RWPE2 (cell line): ENCODE results near the gene NF1.

ENCODE experiments used
- ATAC-seq: fragments of 200-7000 bp; cut with Tn5 transposase; 3 replicates; pipeline ENCODE4 v1.9.1; 2021; ENCODE audit warnings: low read depth
- DNase-seq: peaks from one replicate; pipeline ENCODE4 v3.0.0-alpha.2; 2020; ENCODE audit warnings: low spot score
- H3K27ac ChIP-seq: fragments of 450-650 bp; 2 replicates; pipeline ENCODE4 v1.5.1; 2017; ENCODE audit warnings: mild to moderate bottlenecking; ENCODE audit not compliant: poor library complexity, severe bottlenecking
- H3K27me3 ChIP-seq: fragments of 250-450 bp; sonication (Bioruptor Pico); 2 replicates; pipeline ENCODE4 v1.5.1; 2021; ENCODE audit warnings: mild to moderate bottlenecking, moderate library complexity; ENCODE audit not compliant: insufficient read depth, poor library complexity, severe bottlenecking
- H3K36me3 ChIP-seq: fragments of 250-450 bp; sonication (Bioruptor Pico); 2 replicates; pipeline ENCODE4 v1.5.1; 2020; ENCODE audit warnings: low read depth, mild to moderate bottlenecking, moderate library complexity
- H3K4me1 ChIP-seq: fragments of 250-450 bp; sonication (Bioruptor Pico); 2 replicates; pipeline ENCODE4 v1.5.1; 2021; ENCODE audit warnings: mild to moderate bottlenecking, moderate library complexity; ENCODE audit not compliant: insufficient read depth, poor library complexity, severe bottlenecking
- H3K4me3 ChIP-seq: fragments of 250-450 bp; sonication (Bioruptor Pico); 2 replicates; pipeline ENCODE4 v1.5.1; 2021; ENCODE audit warnings: mild to moderate bottlenecking, moderate library complexity; ENCODE audit not compliant: severe bottlenecking
- H3K9me3 ChIP-seq: fragments of 250-450 bp; sonication (Bioruptor Pico); 2 replicates; pipeline ENCODE4 v1.5.1; 2021; ENCODE audit warnings: mild to moderate bottlenecking, moderate library complexity; ENCODE audit not compliant: severe bottlenecking
- TF ChIP-seq, protein P1 (sequence below): fragments of 450-650 bp; IDR thresholded peaks from one replicate; pipeline ENCODE4 v1.5.1; 2017; ENCODE audit warnings: mild to moderate bottlenecking, moderate library complexity; ENCODE audit not compliant: poor library complexity, severe bottlenecking

The NF1 gene

DNA sequence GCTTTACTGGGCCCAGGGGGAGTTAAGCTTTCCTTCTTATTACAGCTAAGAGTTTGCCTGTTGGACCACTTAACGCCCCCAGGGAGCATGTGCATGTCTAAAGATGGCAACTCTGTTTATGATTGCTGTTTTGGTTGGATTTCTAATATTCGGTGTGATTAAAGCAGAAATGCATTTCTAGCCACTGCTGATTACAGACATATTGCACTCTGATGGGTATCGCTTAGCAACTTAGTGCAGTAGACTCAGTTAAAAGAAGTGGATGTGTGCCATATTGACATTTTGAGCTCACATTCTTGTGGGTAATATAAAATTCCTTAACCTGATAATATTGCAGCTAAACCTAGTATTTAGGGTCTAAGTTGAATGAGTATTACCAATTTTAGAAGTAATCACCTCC, 4.2 kb downstream of the NF1 start:
- no peaks in the 10 kb centered on the region for H3K27me3 ChIP-seq
- ATAC-seq (no peak), DNase-seq (no peak)
- TF ChIP-seq, protein P1, sequence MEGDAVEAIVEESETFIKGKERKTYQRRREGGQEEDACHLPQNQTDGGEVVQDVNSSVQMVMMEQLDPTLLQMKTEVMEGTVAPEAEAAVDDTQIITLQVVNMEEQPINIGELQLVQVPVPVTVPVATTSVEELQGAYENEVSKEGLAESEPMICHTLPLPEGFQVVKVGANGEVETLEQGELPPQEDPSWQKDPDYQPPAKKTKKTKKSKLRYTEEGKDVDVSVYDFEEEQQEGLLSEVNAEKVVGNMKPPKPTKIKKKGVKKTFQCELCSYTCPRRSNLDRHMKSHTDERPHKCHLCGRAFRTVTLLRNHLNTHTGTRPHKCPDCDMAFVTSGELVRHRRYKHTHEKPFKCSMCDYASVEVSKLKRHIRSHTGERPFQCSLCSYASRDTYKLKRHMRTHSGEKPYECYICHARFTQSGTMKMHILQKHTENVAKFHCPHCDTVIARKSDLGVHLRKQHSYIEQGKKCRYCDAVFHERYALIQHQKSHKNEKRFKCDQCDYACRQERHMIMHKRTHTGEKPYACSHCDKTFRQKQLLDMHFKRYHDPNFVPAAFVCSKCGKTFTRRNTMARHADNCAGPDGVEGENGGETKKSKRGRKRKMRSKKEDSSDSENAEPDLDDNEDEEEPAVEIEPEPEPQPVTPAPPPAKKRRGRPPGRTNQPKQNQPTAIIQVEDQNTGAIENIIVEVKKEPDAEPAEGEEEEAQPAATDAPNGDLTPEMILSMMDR: no peak
- H3K27ac ChIP-seq: no peak overlapping the region
- H3K4me3 ChIP-seq: no peak overlapping the region
- peaks cover 6% of the 10 kb centered on the region for H3K4me1 ChIP-seq
- no peaks in the 10 kb centered on the region for H3K9me3 ChIP-seq
- no peaks in the 10 kb centered on the region; the same call in 1 of the 2 replicates for H3K36me3 ChIP-seq

DNA sequence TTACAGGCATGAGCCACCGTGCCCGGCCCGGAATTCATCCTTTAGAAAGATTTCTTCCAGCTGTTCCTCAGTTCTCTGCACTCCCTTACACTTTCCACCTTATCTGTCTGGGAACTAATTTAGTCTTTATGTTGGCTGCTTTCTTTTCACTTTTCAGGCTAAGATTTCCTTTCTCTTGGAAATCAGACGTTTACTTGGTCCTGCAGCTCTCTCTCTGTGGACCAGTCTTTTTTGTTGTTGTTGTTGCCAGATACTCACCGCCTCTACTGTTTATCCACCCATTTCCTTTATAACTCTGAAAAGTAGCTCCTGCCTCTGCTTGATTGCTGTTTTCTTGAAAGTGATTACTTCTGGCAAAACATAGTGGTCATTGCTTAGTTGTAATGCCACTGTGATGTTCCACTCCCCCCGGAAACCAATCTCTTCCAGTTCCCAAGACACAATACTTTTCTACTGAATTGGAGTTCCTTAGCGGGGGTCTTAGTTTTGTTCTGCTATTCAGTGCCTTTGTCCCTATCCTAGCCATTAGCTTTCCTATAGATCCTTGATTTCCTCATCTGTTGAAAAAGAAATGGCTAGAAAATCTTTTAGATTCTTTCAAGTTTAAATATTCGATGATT, 6.2 kb downstream of the NF1 start:
- Histone ChIP-seq H3K4me1 (peaks cover 6% of the 10 kb centered on the region), H3K4me3 (no peak overlapping the region), H3K36me3 (no peaks in the 10 kb centered on the region; the same call in 1 of the 2 replicates), H3K27ac (no peak overlapping the region), H3K9me3 (no peaks in the 10 kb centered on the region), H3K27me3 (no peaks in the 10 kb centered on the region)
- ATAC-seq (no peak), DNase-seq (no peak)
- TF ChIP-seq, protein P1: no peak

DNA sequence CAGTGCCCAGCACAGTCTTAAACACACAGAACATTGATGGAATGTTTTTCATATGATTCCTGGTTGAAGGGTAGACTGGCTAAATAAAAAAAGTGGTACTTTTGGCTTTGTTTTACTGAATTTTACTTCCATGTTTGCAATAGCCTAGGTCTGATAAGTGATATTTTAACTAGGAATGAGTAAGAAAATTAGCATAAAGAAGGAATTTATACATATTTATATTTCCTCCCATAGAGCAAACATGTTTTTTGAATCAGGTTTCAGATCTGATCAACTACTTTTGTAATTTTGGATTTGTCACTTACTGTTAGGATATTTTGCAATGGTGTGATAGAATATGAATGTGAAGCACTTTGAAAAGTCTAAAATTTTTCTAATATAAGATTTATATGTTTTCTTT, 7.2 kb downstream of the NF1 start:
- Histone ChIP-seq H3K27me3 (no peaks in the 10 kb centered on the region), H3K4me3 (no peak overlapping the region), H3K27ac (no peak overlapping the region), H3K4me1 (no peaks in the 10 kb centered on the region), H3K36me3 (no peaks in the 10 kb centered on the region; the same call in 1 of the 2 replicates), H3K9me3 (no peaks in the 10 kb centered on the region)
- ATAC-seq (no peak), DNase-seq (no peak)
- TF ChIP-seq, protein P1: no peak

DNA sequence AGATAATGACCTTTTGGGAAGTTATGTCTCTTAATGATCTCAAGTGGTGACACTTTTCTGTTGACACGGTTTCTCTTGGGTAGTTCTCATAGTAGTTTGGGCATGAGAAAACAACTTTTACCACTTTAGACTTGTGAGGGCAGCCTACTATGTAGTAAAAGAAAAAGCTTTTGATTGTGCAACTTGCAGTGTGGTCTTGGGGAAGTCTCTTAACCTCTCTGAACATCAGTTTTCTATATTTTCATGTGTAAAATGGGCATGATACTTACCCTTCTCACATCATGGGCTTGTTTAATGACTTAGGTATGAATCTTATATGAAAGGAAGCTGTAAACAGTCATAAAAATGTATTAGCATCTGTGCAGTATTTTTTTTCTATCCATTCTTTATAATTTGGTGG, 11.2 kb downstream of the NF1 start:
- H3K27ac ChIP-seq: no peak overlapping the region
- H3K4me1 ChIP-seq: no peaks in the 10 kb centered on the region
- TF ChIP-seq, protein P1: no peak
- ATAC-seq (no peak), DNase-seq (no peak)
- no peak overlapping the region for H3K4me3 ChIP-seq
- H3K36me3 ChIP-seq: no peaks in the 10 kb centered on the region; the same call in 1 of the 2 replicates
- no peaks in the 10 kb centered on the region for H3K27me3 ChIP-seq
- no peaks in the 10 kb centered on the region for H3K9me3 ChIP-seq

DNA sequence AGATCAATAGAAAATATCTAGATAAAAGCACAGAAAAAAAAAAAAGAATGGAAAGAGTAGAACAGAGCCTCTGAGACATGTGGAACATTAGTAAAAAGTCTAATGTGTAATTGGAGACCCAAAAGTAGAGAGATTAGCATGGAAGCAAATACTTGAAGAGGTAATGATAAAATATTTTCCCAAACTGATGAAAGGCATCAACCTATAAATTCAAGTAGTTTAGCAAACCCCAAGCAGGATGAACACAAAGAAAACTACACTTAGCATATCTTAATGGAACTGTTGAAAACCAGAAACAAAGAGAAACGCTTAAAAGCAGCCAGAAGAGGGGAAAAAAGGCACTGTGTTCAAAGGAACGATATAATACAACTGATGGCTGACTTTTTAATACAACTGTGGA, 16.4 kb downstream of the NF1 start:
- no peak for DNase-seq
- H3K27ac ChIP-seq: no peak overlapping the region
- peaks cover 14% of the 10 kb centered on the region for H3K4me1 ChIP-seq
- TF ChIP-seq, protein P1: no peak
- H3K36me3 ChIP-seq: peaks cover 17% of the 10 kb centered on the region
- no peak for ATAC-seq
- peaks cover 2% of the 10 kb centered on the region for H3K9me3 ChIP-seq
- H3K27me3 ChIP-seq: no peaks in the 10 kb centered on the region
- no peak overlapping the region for H3K4me3 ChIP-seq
